Upper lobe of left lung (tissue), 4 donors: ENCODE results near the gene IFRD1.

Source experiments
- CTCF ChIP-seq, 6 experiments: fragments of 450-650 bp in 4 of 6; fragments of 200-600 bp in 2 of 6; sonication (generic) in 2 of 6; IDR thresholded peaks; one replicate each; pipeline ENCODE4 v1.5.1; 2016 to 2019; ENCODE audit warnings: antibody characterized with exemption in 6 of 6
- POLR2A ChIP-seq, 4 donors: fragments of 450-650 bp; IDR thresholded peaks; one replicate each; pipeline ENCODE4 v1.5.1; 2016 to 2017; ENCODE audit warnings: antibody characterized with exemption in 4 of 4, mild to moderate bottlenecking in 2 of 4

GRCh38 chr7:112419543-112420130 is 30.6 kb upstream of the IFRD1 start:
- TF ChIP-seq POLR2A (IDR thresholded peaks at IDR 0.05) (no peak), CTCF (IDR thresholded peaks at IDR 0.05) (no peak)
